ENCODE measurements around the gene IL22.

DNA sequence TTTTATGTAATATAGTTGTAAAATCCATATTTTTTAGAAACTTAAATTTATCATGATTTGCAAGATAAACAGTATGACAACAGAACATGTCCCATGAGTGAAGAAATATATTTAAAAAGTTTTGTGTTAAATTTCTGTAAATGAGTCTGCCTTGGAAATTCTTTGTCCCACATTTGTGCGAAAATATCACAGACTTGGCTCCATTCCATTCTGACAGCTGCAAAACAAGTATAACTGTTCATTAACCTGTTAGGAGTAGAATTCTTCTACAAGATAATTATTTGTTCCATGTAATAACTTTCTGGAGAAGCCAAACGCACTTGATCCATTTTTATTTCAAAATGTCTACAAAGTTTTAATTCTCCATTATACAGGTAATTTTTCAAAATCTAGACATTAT, 40.8 kb upstream of the IL22 start:
- TF ChIP-seq, protein P1, sequence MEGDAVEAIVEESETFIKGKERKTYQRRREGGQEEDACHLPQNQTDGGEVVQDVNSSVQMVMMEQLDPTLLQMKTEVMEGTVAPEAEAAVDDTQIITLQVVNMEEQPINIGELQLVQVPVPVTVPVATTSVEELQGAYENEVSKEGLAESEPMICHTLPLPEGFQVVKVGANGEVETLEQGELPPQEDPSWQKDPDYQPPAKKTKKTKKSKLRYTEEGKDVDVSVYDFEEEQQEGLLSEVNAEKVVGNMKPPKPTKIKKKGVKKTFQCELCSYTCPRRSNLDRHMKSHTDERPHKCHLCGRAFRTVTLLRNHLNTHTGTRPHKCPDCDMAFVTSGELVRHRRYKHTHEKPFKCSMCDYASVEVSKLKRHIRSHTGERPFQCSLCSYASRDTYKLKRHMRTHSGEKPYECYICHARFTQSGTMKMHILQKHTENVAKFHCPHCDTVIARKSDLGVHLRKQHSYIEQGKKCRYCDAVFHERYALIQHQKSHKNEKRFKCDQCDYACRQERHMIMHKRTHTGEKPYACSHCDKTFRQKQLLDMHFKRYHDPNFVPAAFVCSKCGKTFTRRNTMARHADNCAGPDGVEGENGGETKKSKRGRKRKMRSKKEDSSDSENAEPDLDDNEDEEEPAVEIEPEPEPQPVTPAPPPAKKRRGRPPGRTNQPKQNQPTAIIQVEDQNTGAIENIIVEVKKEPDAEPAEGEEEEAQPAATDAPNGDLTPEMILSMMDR (IDR thresholded peaks at IDR 0.05) = no peak
- no peak for TF ChIP-seq ZFX (IDR thresholded peaks at IDR 0.05; ENCODE audit: borderline replicate concordance)
